SU-DHL-6 (cell line): Measurements from ENCODE around the gene C3orf33.

Experiments
- H2AFZ ChIP-seq: fragments of 200-600 bp; sonication (generic); 2 replicates; pipeline ENCODE4 v1.6.1; 2014; ENCODE audit warnings: low read depth, mild to moderate bottlenecking, moderate library complexity, mixed read lengths, antibody characterized with exemption, low read length; ENCODE audit not compliant: severe bottlenecking
- H3F3A ChIP-seq: fragments of 200-600 bp; shearing (Covaris generic); 2 replicates; pipeline ENCODE4 v1.6.0; 2016; ENCODE audit warnings: antibody characterized with exemption, mild to moderate bottlenecking; ENCODE audit not compliant: insufficient read depth
- H3K27ac ChIP-seq: fragments of 200-600 bp; sonication (generic); 2 replicates; pipeline ENCODE4 v1.5.1; 2016; ENCODE audit warnings: low read depth, mild to moderate bottlenecking, low read length, moderate library complexity, mixed read lengths
- H3K27me3 ChIP-seq: fragments of 200-600 bp; sonication (generic), shearing (Covaris generic); 2 replicates; pipeline ENCODE4 v1.6.0; 2014; ENCODE audit warnings: mild to moderate bottlenecking, low read length
- H3K36me3 ChIP-seq: fragments of 200-600 bp; sonication (generic); 2 replicates; pipeline ENCODE4 v1.6.1; 2014; ENCODE audit warnings: mild to moderate bottlenecking, low read length, mixed read lengths
- H3K4me2 ChIP-seq: fragments of 300-600, 200-600 bp; shearing (Covaris generic), sonication (generic); 2 replicates; pipeline ENCODE4 v1.6.0; 2014; ENCODE audit warnings: low read length, low read depth, mild to moderate bottlenecking; ENCODE audit not compliant: poor library complexity, severe bottlenecking
- H3K4me3 ChIP-seq: fragments of 200-600 bp; sonication (generic); 2 replicates; pipeline ENCODE4 v1.5.1; 2014; ENCODE audit warnings: antibody characterized with exemption, low read length, mild to moderate bottlenecking, mixed read lengths; ENCODE audit not compliant: insufficient read depth, poor library complexity, severe bottlenecking
- H3K79me2 ChIP-seq: fragments of 200-600 bp; sonication (generic); 2 replicates; pipeline ENCODE4 v1.6.1; 2014; ENCODE audit warnings: mild to moderate bottlenecking, low read length, moderate library complexity; ENCODE audit not compliant: insufficient read depth
- H3K9ac ChIP-seq: fragments of 200-600 bp; sonication (generic); 2 replicates; pipeline ENCODE4 v1.7.0; 2014; ENCODE audit warnings: mild to moderate bottlenecking, low read length
- H3K9me2 ChIP-seq: fragments of 200-600 bp; sonication (generic); replicated peaks from 2 replicates; pipeline ENCODE4 v1.6.1; 2014; ENCODE audit warnings: low read length; ENCODE audit not compliant: insufficient read depth
- H3K9me3 ChIP-seq: fragments of 200-600 bp; sonication (generic); 2 replicates; pipeline ENCODE4 v1.6.1; 2014; ENCODE audit warnings: low read length, mixed read lengths; ENCODE audit not compliant: insufficient read depth
- H4K20me1 ChIP-seq: fragments of 200-600 bp; sonication (generic); 2 replicates; pipeline ENCODE4 v1.6.1; 2014; ENCODE audit warnings: low read depth, mild to moderate bottlenecking, antibody characterized with exemption, low read length, moderate library complexity, mixed read lengths
- CTCF ChIP-seq: fragments of 200-600 bp; sonication (generic); IDR thresholded peaks from one replicate; pipeline ENCODE4 v1.5.1; 2017; ENCODE audit warnings: antibody characterized with exemption, mild to moderate bottlenecking, low read length, moderate library complexity; ENCODE audit not compliant: insufficient read depth, poor library complexity, severe bottlenecking
- EZH2phosphoT487 ChIP-seq: fragments of 200-600 bp; sonication (generic), shearing (Covaris generic); conservative IDR thresholded peaks from 2 replicates; pipeline ENCODE4 v1.6.1; 2018; ENCODE audit warnings: mild to moderate bottlenecking, antibody characterized with exemption, low read length, moderate library complexity, mixed read lengths

The C3orf33 gene

GRCh38 chr3:155741101-155741500 lies 65.0 kb downstream of the C3orf33 start:
- no peak overlapping the region for H3K9ac ChIP-seq
- H3F3A ChIP-seq: no peaks in the 10 kb centered on the region
- no peaks in the 10 kb centered on the region for H4K20me1 ChIP-seq
- no peaks in the 10 kb centered on the region for H3K27me3 ChIP-seq
- H3K4me2 ChIP-seq: no peak overlapping the region
- no peak for TF ChIP-seq CTCF
- TF ChIP-seq EZH2phosphoT487: no peak
- no peaks in the 10 kb centered on the region for H3K36me3 ChIP-seq
- no peak overlapping the region for H2AFZ ChIP-seq
- no peaks in the 10 kb centered on the region for H3K9me2 ChIP-seq
- no peak overlapping the region for H3K27ac ChIP-seq
- no peaks in the 10 kb centered on the region for H3K9me3 ChIP-seq
- H3K79me2 ChIP-seq: no peaks in the 10 kb centered on the region
- no peak overlapping the region for H3K4me3 ChIP-seq

GRCh38 chr3:155739154-155739553 lies 66.9 kb downstream of the C3orf33 start:
- H3K27me3 ChIP-seq: no peaks in the 10 kb centered on the region
- no peak overlapping the region for H3K27ac ChIP-seq
- no peak overlapping the region for H3K4me2 ChIP-seq
- H3K79me2 ChIP-seq: no peaks in the 10 kb centered on the region
- no peak overlapping the region for H3K4me3 ChIP-seq
- H3K9me2 ChIP-seq: no peaks in the 10 kb centered on the region
- no peak overlapping the region for H2AFZ ChIP-seq
- no peaks in the 10 kb centered on the region for H3F3A ChIP-seq
- H3K9ac ChIP-seq: no peak overlapping the region
- no peaks in the 10 kb centered on the region for H3K9me3 ChIP-seq
- TF ChIP-seq EZH2phosphoT487 (no peak), CTCF (no peak)
- H3K36me3 ChIP-seq: no peaks in the 10 kb centered on the region
- no peaks in the 10 kb centered on the region for H4K20me1 ChIP-seq

- H2AFZ ChIP-seq: no peak overlapping the region
- no peaks in the 10 kb centered on the region for H3K36me3 ChIP-seq
- H3K4me2 ChIP-seq: no peak overlapping the region
- H3K9me2 ChIP-seq: no peaks in the 10 kb centered on the region
- H3F3A ChIP-seq: no peaks in the 10 kb centered on the region
- TF ChIP-seq CTCF (no peak), EZH2phosphoT487 (no peak)
- H3K27ac ChIP-seq: no peak overlapping the region
- no peak overlapping the region for H3K4me3 ChIP-seq
- H3K9me3 ChIP-seq: no peaks in the 10 kb centered on the region
- no peaks in the 10 kb centered on the region for H3K27me3 ChIP-seq
- no peak overlapping the region for H3K9ac ChIP-seq
- no peaks in the 10 kb centered on the region for H4K20me1 ChIP-seq
- H3K79me2 ChIP-seq: no peaks in the 10 kb centered on the region
Observed at GRCh38 chr3:155738580-155739076, 67.5 kb downstream of the C3orf33 start.
